Measurements from ENCODE around the gene FANCB.

FANCB gene

DNA sequence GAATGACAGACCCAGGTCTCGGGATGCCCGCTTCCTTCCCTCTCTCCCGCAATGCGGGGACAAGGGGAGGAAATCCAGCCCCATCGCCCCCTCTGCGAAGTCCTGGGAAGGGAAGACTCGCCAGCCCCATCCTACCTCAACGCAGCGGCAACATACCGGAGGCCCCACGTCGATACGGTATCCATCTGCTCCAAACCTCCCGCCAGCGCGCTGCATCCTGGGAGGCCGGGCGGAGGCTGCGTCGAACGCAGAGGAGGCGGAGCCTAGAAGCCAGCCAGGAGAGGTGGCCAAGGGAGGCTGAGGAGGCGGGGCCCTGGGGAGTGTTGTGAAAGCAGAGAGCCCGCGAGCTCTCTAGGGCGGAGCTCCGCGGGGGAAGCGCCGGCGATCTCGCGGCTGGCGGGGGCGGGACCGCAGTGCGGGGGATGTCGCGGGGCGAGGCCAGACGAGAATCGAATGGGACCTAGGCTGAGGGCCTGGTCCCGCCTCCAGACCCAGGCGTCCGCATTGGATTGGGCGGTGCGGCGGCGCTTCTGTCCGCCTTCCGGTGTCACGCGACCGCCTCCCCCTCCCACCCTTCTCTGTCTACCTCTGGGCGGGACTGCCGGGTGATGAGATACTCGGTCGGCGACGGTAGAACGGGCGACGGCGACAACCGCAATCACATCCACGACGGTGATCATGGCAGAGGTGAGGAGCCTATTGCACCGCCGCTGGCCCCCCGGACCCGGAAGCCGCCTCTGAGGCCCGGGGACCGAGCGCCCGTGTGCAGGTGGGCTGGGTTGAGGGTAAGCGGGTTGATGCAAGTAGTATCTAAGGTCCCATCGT, at the start of gene FANCB, which contains the start of gene MOSPD2:
Gene FANCB, minus strand, starts transcription at position 219 of the 825 bp plus-strand sequence. CDS start 7,559 bp downstream, outside the sequence.
Gene MOSPD2, plus strand, starts transcription at position 571 of the 825 bp plus-strand sequence. Its CDS starts 108 bp downstream, at position 679.
- peak; percentile 94 for DNase-seq (ENCODE audit: low read depth)

- peak; percentile 87 for DNase-seq (ENCODE audit: low read depth)
These were observed 49.6 kb upstream of the FANCB start for GRCh38 chrX:14922437-14922836.

- DNase-seq (ENCODE audit: low read depth), result peak; percentile 28
These were observed 47.3 kb upstream of the FANCB start for GRCh38 chrX:14920196-14920595.

DNA sequence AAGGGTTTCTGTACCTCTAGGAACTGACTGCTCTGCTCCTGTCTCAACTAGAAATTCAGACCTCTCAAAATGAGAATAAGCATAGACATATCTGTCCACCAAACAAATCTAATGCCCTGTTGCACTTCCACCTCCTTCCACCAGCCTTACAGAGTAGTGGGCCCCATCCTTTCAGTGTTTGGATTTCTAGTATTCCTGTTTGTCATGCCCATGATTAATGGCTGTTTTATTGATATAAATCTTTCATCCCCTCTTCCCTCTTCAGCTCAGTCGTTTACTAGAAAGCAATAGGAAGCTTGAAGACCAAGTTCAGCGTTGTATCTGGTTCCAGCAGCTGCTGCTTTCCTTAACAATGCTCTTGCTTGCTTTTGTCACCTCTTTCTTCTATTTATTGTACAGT, 46.5 kb upstream of the FANCB start:
- no peak for DNase-seq (ENCODE audit: low read depth)

GRCh38 chrX:14916017-14916674, 43.3 kb upstream of the FANCB start:
- DNase-seq (ENCODE audit: low read depth), result peak; percentile 83

GRCh38 chrX:14915596-14915995, 42.7 kb upstream of the FANCB start:
- peak; percentile 49 for DNase-seq (ENCODE audit: low read depth)

- DNase-seq (ENCODE audit: low read depth), result peak; percentile 15
These were observed 40.4 kb upstream of the FANCB start for GRCh38 chrX:14913241-14913640.

GRCh38 chrX:14903891-14904290, 31.0 kb upstream of the FANCB start:
- DNase-seq (ENCODE audit: low read depth), result no peak

DNA sequence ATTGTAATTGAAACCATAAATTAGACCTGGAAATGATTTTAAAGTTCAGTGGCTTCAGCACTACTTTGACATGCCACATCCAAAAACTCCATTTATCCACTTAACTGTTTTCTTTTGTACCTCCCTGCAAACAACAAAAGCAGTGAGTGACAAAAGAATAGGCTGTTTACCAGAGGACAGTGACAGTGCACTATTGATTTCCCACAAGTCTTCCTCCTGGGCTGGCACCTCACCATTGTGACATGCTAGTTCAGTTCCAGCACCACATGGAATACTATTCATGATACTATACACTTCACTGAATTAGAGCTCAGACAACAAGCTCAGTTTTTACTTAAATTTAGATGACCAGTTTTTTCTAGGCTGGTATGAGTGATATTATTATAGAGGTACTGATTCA, 29.7 kb upstream of the FANCB start:
- DNase-seq (ENCODE audit: low read depth), result no peak

- peak; percentile 76 for DNase-seq (ENCODE audit: low read depth)
These were observed 26.7 kb upstream of the FANCB start for GRCh38 chrX:14899607-14900006.

DNA sequence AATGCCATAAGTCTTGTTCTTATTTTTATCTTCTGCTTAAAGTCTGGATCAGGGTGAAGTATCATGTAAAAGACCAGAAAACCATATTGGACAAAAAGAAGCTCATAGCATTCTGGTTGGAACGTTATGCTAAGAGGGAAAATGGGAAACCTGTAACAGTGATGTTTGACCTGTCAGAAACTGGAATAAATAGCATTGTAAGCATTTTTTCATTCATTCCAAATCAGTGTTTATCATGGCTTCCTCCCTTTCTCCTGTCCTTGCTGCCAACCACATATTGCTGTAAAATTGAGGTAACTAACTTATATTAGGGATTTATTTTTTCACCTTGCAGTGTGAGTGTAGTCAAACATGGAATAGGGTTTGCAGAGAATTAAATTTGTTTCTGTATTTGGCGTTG, 24.2 kb upstream of the FANCB start:
- no peak for DNase-seq (ENCODE audit: low read depth)

DNA sequence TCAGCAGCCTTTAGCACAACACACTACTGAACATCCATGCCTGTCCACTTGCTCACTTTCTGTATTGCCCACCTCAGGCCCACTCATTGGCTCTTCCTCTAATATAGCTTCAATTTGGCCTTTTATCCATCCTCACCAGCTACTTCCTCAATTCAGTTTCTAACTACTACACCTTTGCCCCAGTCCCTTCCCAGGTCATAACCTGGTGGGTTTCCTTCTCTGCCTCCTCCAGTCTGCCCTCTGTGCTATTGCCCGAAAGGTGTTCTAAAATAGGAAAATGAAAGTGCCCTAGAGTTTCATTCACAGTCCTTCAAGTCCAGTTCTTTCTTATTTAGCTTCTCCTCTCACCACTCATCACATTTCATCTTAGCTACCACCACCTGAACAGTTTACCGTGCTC, 23.4 kb upstream of the FANCB start:
- DNase-seq (ENCODE audit: low read depth), result no peak

GRCh38 chrX:14886252-14886651, 13.4 kb upstream of the FANCB start:
- DNase-seq (ENCODE audit: low read depth), result no peak

- DNase-seq (ENCODE audit: low read depth), result no peak
These were observed 11.8 kb upstream of the FANCB start for GRCh38 chrX:14884714-14885113.

- no peak for DNase-seq (ENCODE audit: low read depth)
These were observed 11.0 kb upstream of the FANCB start for GRCh38 chrX:14883826-14884225.

DNA sequence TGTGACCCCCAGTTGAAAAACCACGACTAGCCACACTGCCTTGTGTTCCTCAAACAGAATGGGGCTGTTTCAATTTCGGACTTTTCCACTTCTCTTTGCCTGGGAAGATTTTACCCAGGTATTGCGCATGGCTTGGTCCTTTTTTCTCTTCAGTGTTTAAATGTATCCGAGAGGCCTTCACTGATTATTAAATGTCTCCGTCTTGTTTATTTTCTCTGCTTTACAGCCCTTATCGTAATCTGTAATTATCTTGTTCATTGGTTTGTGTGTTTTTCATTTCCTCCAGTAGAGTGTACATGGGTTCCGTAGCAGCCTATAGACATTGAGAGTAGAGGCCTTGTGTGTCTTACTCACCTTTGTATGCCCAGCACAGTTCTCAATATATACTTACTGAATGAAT, 2.8 kb upstream of the FANCB start:
- no peak for DNase-seq (ENCODE audit: low read depth)

DNA sequence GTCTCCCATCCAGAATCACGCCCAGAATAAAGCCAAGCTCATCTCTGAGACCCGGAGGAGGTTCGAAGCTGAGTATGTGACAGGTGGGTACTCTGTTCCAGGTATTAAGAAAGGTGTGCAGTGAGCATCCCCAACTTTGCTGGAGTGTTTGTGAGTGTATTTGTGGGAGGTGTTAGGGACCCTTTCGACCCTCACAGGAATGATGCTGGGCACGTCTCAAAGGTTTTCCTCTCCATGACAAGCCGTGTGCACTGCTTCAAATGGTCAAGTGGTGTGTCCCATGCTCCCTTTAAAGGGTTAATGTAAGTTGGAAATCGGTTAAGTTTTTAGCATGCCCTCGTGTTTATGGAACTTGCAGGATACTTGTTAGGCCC, 794 bp upstream of the FANCB start:
- DNase-seq (ENCODE audit: low read depth), result no peak

- peak; percentile 37 for DNase-seq (ENCODE audit: low read depth)
These were observed 514 bp downstream of the FANCB start for GRCh38 chrX:14872355-14872754.

DNA sequence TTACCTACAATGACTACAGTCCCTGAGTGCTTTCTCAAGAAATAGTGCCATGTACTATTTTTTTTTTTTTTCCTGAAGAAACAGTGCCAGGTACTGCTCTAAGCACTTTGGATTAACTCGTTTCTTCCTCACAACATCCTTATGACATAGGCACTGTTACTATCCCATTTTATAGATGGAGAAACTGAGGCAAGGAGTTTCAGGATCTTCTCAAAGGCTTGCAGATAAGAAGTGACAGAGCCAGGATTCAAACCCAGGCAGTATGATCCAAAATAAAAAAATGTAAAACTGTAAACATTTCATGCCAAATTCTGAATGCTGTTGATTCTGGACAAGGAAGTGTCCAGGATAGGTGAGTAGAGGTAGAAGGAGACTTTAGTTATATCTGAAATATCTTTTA, 1.1 kb downstream of the FANCB start:
- DNase-seq (ENCODE audit: low read depth), result no peak

- peak; percentile 8 for DNase-seq (ENCODE audit: low read depth)
These were observed 7.7 kb downstream of the FANCB start for GRCh38 chrX:14865201-14865600.

DNA sequence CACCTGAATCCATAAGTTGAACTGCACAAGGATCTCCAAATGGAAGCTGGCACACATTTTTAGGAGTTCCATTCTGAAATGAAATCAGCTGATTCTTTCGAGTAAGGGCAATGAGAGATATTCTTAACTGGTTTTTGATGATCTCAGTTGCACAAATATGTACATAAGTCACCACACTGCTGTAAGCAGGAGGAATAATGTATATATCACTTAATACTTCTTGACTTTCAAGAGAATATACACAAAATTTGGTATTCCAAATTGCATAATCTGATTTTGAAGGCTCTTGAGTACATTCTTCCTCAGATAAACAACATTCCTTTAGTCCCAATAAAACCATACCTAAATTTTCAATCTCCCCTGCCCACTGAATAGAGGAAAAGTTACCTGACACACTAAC, 8.2 kb downstream of the FANCB start:
- peak; percentile 52 for DNase-seq (ENCODE audit: low read depth)

DNA sequence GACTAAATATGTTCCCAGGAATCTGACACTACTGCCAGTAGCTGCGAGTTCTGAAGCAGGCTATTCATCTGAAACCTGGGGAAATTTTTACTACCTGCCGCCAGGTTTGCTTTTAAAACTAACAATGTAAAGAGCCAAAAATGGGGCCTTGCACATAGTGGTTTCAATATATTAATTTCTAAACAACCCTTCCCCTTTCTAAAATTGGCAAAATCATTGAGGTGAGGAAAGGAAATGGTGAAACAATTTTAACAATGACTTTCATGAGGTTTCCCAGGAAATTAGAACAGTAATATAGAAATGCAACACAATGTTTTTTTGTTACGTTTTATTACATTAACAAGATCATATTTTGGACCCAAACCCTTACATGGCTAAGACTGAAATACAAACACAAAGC, 21.3 kb downstream of the FANCB start:
- DNase-seq (ENCODE audit: low read depth), result no peak

DNA sequence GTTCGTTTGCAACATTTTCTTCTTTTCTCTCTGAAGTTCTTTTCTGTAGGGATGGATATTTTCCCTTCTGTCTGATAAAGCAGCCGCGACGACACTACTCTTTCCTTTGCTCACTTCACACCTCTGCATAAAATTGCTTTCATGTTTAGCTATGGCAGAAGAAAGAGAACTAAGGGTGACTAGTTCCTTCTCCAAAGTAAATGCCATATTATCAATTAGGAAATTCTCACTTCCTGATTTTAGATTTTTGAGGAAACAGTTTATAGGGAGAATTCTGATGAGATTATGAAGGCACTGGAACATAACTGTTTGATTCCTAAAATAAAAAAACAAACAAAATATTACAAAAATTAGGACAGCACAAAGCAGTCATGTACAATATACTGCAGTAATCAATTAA, 29.2 kb downstream of the FANCB start:
- DNase-seq (ENCODE audit: low read depth), result no peak

- no peak for DNase-seq (ENCODE audit: low read depth)
These were observed 35.7 kb downstream of the FANCB start for GRCh38 chrX:14837155-14837554.

Data from ELR (cell line).